A549 (cell line): ENCODE results near the gene DRC3. TPM values are rescaled to one million over a fixed set of nuclear protein-coding genes. Genes with fewer than 3 reads are reported as not detected.

Experiments
- ATAC-seq, 2 experiments: fragments of 200-7000 bp in 1 of 2; fragments of >200 bp in 1 of 2; cut with Nextera tagmentation in 1 of 2; cut with Tn5 transposase in 1 of 2; 3 replicates each; pipeline versions ENCODE4 v1.8.0 to v1.9.1; 2018 to 2020; ENCODE audit warnings: mild to moderate bottlenecking in 1 of 2, moderate library complexity in 1 of 2
- CTCF ChIA-PET: fragments of 300-600 bp; sonication (Branson Sonifier 250); formaldehyde crosslinking; extraction: SDS; loops from one replicate; lab custom pipeline; 2021; ENCODE audit warnings: antibody characterized with exemption, inconsistent platforms; lab: Yijun Ruan, JAX
- POLR2A ChIA-PET: fragments of 350-600 bp; formaldehyde crosslinking; extraction: SDS; loops from one replicate; lab custom pipeline; 2021; ENCODE audit warnings: antibody characterized with exemption, inconsistent platforms; lab: Yijun Ruan, JAX
- DNase-seq, 2 experiments: peaks; one replicate each; pipeline versions ENCODE4 v3.0.0 to v3.0.0-alpha.2; 2011 to 2016; ENCODE audit warnings: low read depth in 1 of 2, low spot score in 1 of 2
- FAIRE-seq: peaks from 2 replicates; lab custom pipeline; 2011; peaks lifted over from hg19 to GRCh38; lab: Jason Lieb, UNC
- H3K27ac ChIP-seq, 2 experiments: fragments of >200 bp; sonication (Bioruptor Twin); formaldehyde crosslinking; 3 replicates each; pipeline ENCODE4 v1.5.1; 2016 to 2017
- H3K4me1 ChIP-seq: fragments of >200 bp; sonication (Bioruptor Twin); formaldehyde crosslinking; 3 replicates; pipeline ENCODE4 v1.6.1; 2016
- H3K4me2 ChIP-seq: fragments of >200 bp; sonication (Bioruptor Twin); formaldehyde crosslinking; 3 replicates; pipeline ENCODE4 v1.6.1; 2016
- H3K4me3 ChIP-seq: fragments of >200 bp; sonication (Bioruptor Twin); formaldehyde crosslinking; 3 replicates; pipeline ENCODE4 v1.5.1; 2016
- H3K9me3 ChIP-seq: fragments of >200 bp; sonication (Bioruptor Twin); formaldehyde crosslinking; 3 replicates; pipeline ENCODE4 v1.6.1; 2016
- BHLHE40 ChIP-seq: IDR thresholded peaks from 2 replicates; pipeline ENCODE4 v1.6.1; 2012; ENCODE audit warnings: low read depth, low read length, inconsistent platforms
- CBX8 ChIP-seq: fragments of 200-600 bp; sonication (generic); IDR thresholded peaks from 2 replicates; pipeline ENCODE4 v1.6.1; 2016
- CEBPB ChIP-seq, 2 experiments: fragments of >200 bp in 1 of 2; sonication (Bioruptor Twin) in 1 of 2; formaldehyde crosslinking in 1 of 2; IDR thresholded peaks; 2 replicates each; pipeline ENCODE4 v1.6.1; 2012 to 2016
- CHD2 ChIP-seq: fragments of 150-350 bp; IDR thresholded peaks from 2 replicates; pipeline ENCODE4 v1.6.1; 2014; ENCODE audit warnings: low read length; ENCODE audit not compliant: partially characterized antibody
- EHF ChIP-seq: fragments of 250-450 bp; sonication (Bioruptor Pico); IDR thresholded peaks from 2 replicates; pipeline ENCODE4 v1.5.0; 2020; ENCODE audit warnings: mild to moderate bottlenecking
- EHMT2 ChIP-seq: fragments of 200-600 bp; sonication (generic); IDR thresholded peaks from 2 replicates; pipeline ENCODE4 v1.6.1; 2016; ENCODE audit warnings: antibody characterized with exemption, low read depth, mild to moderate bottlenecking, moderate library complexity
- ESRRA ChIP-seq: fragments of 150-350 bp; IDR thresholded peaks from 2 replicates; pipeline ENCODE4 v1.6.1; 2014; ENCODE audit warnings: mild to moderate bottlenecking, low read length, borderline replicate concordance
- HDAC2 ChIP-seq: fragments of 200-600 bp; sonication (generic); IDR thresholded peaks from 2 replicates; pipeline ENCODE4 v1.6.1; 2016
- HOXB13 ChIP-seq: fragments of 250-450 bp; sonication (Bioruptor Pico); IDR thresholded peaks from 2 replicates; pipeline ENCODE4 v1.5.0; 2020; ENCODE audit warnings: low read depth, mild to moderate bottlenecking, moderate library complexity
- KDM5A ChIP-seq: fragments of 200-600 bp; sonication (generic); IDR thresholded peaks from 2 replicates; pipeline ENCODE4 v1.6.1; 2016; ENCODE audit warnings: antibody characterized with exemption, mild to moderate bottlenecking
- MAX ChIP-seq: IDR thresholded peaks from 2 replicates; pipeline ENCODE4 v1.6.1; 2012
- NFE2L2 ChIP-seq: fragments of 150-350 bp; conservative IDR thresholded peaks from 2 replicates; pipeline ENCODE4 v1.6.1; 2014; ENCODE audit warnings: low read length
- NPAS2 ChIP-seq: fragments of 250-450 bp; sonication (Bioruptor Pico); IDR thresholded peaks from 2 replicates; pipeline ENCODE4 v1.8.0; 2022; ENCODE audit warnings: mild to moderate bottlenecking, moderate library complexity, borderline replicate concordance
- RARB ChIP-seq: fragments of 250-450 bp; sonication (Bioruptor Pico); IDR thresholded peaks from 2 replicates; pipeline ENCODE4 v1.8.0; 2021; ENCODE audit warnings: mild to moderate bottlenecking, moderate library complexity
- RFX5 ChIP-seq: fragments of 450-650 bp; IDR thresholded peaks from 2 replicates; pipeline ENCODE4 v1.7.1; 2014; ENCODE audit warnings: antibody characterized with exemption, mild to moderate bottlenecking, moderate library complexity
- RNF2 ChIP-seq: fragments of 200-600 bp; sonication (generic); IDR thresholded peaks from 2 replicates; pipeline ENCODE4 v1.6.1; 2016; ENCODE audit warnings: low read depth, mild to moderate bottlenecking, antibody characterized with exemption, moderate library complexity, borderline replicate concordance
- SMC3 ChIP-seq: fragments of >200 bp; sonication (Bioruptor Twin); formaldehyde crosslinking; IDR thresholded peaks from 3 replicates; pipeline ENCODE4 v1.6.1; 2018; ENCODE audit warnings: inconsistent platforms
- ZFP36 ChIP-seq: fragments of 450-650 bp; IDR thresholded peaks from 2 replicates; pipeline ENCODE4 v1.6.1; 2014; ENCODE audit warnings: borderline replicate concordance; ENCODE audit not compliant: partially characterized antibody
- ZNF302 ChIP-seq: fragments of 250-450 bp; sonication (Bioruptor Pico); IDR thresholded peaks from 2 replicates; pipeline ENCODE4 v1.9.0; 2021; ENCODE audit warnings: inconsistent platforms, mild to moderate bottlenecking, moderate library complexity
- ZSCAN20 ChIP-seq: fragments of 250-450 bp; sonication (Bioruptor Pico); IDR thresholded peaks from 2 replicates; pipeline ENCODE4 v1.8.0; 2022; ENCODE audit warnings: mild to moderate bottlenecking, moderate library complexity
- WGBS: methylation state at CpG from one replicate; pipeline ENCODE4 v1.1.6; 2017; ENCODE audit errors: missing lambda C conversion rate; 5-methylcytosine and 5-hydroxymethylcytosine counted together
- polyA minus RNA-seq: library from RNA; depleted of rRNA, polyadenylated mRNA; stranded (reverse); fragments of >200 nt; gene quantifications from 2 replicates; pipeline ENCODE4 v1.2.3, GENCODE V29; 2011; rRNA and poly(A)+ RNA removed
- polyA plus RNA-seq, 4 experiments: library from polyadenylated mRNA; depleted of rRNA in 3 of 4; stranded (reverse); fragments of >200 nt; fragmentation: RNase III in 1 of 4; extraction: RNeasy Plus Mini Kit Qiagen cat#74134 plus additional on column Dnase treatment in 1 of 4; gene quantifications; 2 replicates in 3 of 4; 3 replicates in 1 of 4; pipeline ENCODE4 v1.2.3, GENCODE V29; 2011 to 2017
- TF ChIP-seq, protein P1 (sequence below): fragments of 450-650 bp; IDR thresholded peaks from 2 replicates; pipeline ENCODE4 v1.6.1; 2014; ENCODE audit warnings: antibody characterized with exemption
- TF ChIP-seq, protein P2 (sequence below): fragments of >200 bp; sonication (Bioruptor Twin); formaldehyde crosslinking; IDR thresholded peaks from 3 replicates; pipeline ENCODE4 v1.6.1; 2016
- TF ChIP-seq, protein P3 (sequence below): fragments of 200-600 bp; sonication (generic); IDR thresholded peaks from 2 replicates; pipeline ENCODE4 v1.6.1; 2016; ENCODE audit warnings: antibody characterized with exemption, mild to moderate bottlenecking, moderate library complexity
- TF ChIP-seq, protein P4 (sequence below): fragments of >200 bp; sonication (Bioruptor Twin); formaldehyde crosslinking; IDR thresholded peaks from 3 replicates; pipeline ENCODE4 v1.5.1; 2016
- TF ChIP-seq, protein P5 (sequence below): fragments of 250-450 bp; sonication (Bioruptor Pico); IDR thresholded peaks from 2 replicates; pipeline ENCODE4 v1.5.0; 2020; ENCODE audit warnings: low read depth, mild to moderate bottlenecking, moderate library complexity
- TF ChIP-seq, protein P6 (sequence below): IDR thresholded peaks from 2 replicates; pipeline ENCODE4 v1.6.1; 2012

Gene DRC3, protein sequence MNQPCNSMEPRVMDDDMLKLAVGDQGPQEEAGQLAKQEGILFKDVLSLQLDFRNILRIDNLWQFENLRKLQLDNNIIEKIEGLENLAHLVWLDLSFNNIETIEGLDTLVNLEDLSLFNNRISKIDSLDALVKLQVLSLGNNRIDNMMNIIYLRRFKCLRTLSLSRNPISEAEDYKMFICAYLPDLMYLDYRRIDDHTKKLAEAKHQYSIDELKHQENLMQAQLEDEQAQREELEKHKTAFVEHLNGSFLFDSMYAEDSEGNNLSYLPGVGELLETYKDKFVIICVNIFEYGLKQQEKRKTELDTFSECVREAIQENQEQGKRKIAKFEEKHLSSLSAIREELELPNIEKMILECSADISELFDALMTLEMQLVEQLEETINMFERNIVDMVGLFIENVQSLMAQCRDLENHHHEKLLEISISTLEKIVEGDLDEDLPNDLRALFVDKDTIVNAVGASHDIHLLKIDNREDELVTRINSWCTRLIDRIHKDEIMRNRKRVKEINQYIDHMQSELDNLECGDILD
- polyA plus RNA-seq (2011; rRNA removed), result 2.9 and 3.1 TPM in 2 replicates
- 1.9 and 2.1 TPM in 2 replicates for polyA plus RNA-seq (2012; cell fraction: cytosol; rRNA removed)
- polyA plus RNA-seq (2012; cell fraction: nucleus; rRNA removed), result 6.5 and 8.3 TPM in 2 replicates
- 1.9 to 2.9 TPM (median 2.2 TPM) in 3 replicates for polyA plus RNA-seq (2017; fragmentation: RNase III; extraction: RNeasy Plus Mini Kit Qiagen cat#74134 plus additional on column Dnase treatment)
- polyA minus RNA-seq, result 3.1 and 5.5 TPM in 2 replicates

DNA sequence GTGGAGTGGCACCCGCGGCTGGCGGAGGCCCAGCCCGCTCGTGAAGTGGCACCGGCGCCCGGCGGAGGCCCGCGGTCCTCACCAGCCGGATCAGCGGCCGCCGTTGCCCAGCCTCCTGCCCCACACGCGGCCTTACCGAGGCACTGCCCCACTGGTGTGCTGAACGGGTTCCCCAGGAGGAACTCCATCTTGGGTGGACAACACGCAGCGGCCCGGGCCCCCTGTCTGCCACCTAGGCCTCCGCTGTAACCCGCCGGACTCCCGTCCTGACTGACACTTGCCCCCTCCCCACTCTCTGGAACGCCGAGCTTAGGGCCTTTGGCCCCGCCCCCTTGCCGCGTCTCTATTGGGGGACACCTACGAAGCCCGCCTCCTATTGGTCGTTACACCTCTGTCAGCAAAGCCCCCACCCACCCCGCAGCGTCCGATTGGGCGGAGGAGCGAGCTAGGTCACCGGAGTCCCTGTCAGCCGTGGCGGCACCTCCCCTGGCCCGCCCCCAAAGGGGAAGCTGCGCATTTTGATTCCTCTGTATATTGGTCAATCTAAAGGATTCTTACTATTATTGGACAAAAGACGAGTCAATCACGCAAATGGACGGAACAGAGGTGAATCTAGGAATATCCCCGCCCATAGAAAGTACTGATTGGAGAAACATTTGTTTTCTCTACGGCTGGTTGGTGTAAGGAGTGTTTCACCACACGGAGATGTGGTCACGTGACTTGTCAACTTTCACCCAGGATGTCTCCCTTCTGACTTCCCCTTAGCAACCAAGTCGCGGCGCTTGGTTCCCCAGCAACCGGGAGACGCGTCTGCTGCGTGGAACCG is at the start of gene DRC3, which contains the start of gene TOM1L2:
Gene DRC3, plus strand, starts transcription at position 737 of the 826 bp plus-strand sequence. CDS start 4,737 bp downstream, outside the sequence.
Gene TOM1L2, minus strand, starts transcription at position 275 of the 826 bp plus-strand sequence. Its CDS starts 87 bp downstream, at position 188.
- peaks cover 25% of the 10 kb centered on the region for H3K4me1 ChIP-seq
- POLR2A ChIA-PET, result interaction anchor here (0.9 to 1.1 kb wide), 6 partner anchors 11 to 136 kb away, joined by 3 to 20 read pairs (median 6); partner anchors contain the start of gene SREBF1
- H3K9me3 ChIP-seq, result no peaks in the 10 kb centered on the region
- peak within 1 kb of the TSS; percentile 69 for H3K4me3 ChIP-seq
- under 1% methylated on average over 41 of the region's 59 CpGs for WGBS
- FAIRE-seq (peak; percentile 100), DNase-seq (peak; percentile 100), ATAC-seq (peak; percentile 93 to 96)
- H3K27ac ChIP-seq, result peak within 1 kb of the TSS; percentile 68 to 88
- peak within 1 kb of the TSS; percentile 96 for H3K4me2 ChIP-seq
- CTCF ChIA-PET, result interaction anchor here (0.8 to 7.4 kb wide), 13 partner anchors 10 to 172 kb away, joined by 3 to 51 read pairs (median 4); no protein-coding TSS in a partner anchor
- TF ChIP-seq, protein P1, sequence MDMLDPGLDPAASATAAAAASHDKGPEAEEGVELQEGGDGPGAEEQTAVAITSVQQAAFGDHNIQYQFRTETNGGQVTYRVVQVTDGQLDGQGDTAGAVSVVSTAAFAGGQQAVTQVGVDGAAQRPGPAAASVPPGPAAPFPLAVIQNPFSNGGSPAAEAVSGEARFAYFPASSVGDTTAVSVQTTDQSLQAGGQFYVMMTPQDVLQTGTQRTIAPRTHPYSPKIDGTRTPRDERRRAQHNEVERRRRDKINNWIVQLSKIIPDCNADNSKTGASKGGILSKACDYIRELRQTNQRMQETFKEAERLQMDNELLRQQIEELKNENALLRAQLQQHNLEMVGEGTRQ, result peak; percentile 99
- TF ChIP-seq NPAS2 (no peak), BHLHE40 (peak; percentile 15; the same call in 1 of the 2 replicates), CHD2 (peak; percentile 66), EHF (CRISPR knock-in tag) (no peak), KDM5A (no peak), SMC3 (0 out of 3 replicates have a peak, but pooled peaks have one; percentile 0), CBX8 (no peak), MAX (peak; percentile 32; the same call in 1 of the 2 replicates), RFX5 (peak; percentile 83), ZFP36 (no peak), ZSCAN20 (no peak), CEBPB (IDR thresholded peaks at IDR 0.05) (peak; percentile 64 to 80; a peak in 3 of 4 replicates), HOXB13 (CRISPR knock-in tag) (no peak), EHMT2 (no peak), NFE2L2 (no peak), ZNF302 (CRISPR knock-in tag) (no peak), RNF2 (no peak), RARB (CRISPR knock-in tag) (no peak), HDAC2 (no peak), ESRRA (no peak)
- TF ChIP-seq, protein P2, sequence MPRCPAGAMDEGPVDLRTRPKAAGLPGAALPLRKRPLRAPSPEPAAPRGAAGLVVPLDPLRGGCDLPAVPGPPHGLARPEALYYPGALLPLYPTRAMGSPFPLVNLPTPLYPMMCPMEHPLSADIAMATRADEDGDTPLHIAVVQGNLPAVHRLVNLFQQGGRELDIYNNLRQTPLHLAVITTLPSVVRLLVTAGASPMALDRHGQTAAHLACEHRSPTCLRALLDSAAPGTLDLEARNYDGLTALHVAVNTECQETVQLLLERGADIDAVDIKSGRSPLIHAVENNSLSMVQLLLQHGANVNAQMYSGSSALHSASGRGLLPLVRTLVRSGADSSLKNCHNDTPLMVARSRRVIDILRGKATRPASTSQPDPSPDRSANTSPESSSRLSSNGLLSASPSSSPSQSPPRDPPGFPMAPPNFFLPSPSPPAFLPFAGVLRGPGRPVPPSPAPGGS, result no peak
- TF ChIP-seq, protein P3, sequence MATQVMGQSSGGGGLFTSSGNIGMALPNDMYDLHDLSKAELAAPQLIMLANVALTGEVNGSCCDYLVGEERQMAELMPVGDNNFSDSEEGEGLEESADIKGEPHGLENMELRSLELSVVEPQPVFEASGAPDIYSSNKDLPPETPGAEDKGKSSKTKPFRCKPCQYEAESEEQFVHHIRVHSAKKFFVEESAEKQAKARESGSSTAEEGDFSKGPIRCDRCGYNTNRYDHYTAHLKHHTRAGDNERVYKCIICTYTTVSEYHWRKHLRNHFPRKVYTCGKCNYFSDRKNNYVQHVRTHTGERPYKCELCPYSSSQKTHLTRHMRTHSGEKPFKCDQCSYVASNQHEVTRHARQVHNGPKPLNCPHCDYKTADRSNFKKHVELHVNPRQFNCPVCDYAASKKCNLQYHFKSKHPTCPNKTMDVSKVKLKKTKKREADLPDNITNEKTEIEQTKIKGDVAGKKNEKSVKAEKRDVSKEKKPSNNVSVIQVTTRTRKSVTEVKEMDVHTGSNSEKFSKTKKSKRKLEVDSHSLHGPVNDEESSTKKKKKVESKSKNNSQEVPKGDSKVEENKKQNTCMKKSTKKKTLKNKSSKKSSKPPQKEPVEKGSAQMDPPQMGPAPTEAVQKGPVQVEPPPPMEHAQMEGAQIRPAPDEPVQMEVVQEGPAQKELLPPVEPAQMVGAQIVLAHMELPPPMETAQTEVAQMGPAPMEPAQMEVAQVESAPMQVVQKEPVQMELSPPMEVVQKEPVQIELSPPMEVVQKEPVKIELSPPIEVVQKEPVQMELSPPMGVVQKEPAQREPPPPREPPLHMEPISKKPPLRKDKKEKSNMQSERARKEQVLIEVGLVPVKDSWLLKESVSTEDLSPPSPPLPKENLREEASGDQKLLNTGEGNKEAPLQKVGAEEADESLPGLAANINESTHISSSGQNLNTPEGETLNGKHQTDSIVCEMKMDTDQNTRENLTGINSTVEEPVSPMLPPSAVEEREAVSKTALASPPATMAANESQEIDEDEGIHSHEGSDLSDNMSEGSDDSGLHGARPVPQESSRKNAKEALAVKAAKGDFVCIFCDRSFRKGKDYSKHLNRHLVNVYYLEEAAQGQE, result 0 out of 2 replicates have a peak, but pooled peaks have one; percentile 3
- TF ChIP-seq, protein P4, sequence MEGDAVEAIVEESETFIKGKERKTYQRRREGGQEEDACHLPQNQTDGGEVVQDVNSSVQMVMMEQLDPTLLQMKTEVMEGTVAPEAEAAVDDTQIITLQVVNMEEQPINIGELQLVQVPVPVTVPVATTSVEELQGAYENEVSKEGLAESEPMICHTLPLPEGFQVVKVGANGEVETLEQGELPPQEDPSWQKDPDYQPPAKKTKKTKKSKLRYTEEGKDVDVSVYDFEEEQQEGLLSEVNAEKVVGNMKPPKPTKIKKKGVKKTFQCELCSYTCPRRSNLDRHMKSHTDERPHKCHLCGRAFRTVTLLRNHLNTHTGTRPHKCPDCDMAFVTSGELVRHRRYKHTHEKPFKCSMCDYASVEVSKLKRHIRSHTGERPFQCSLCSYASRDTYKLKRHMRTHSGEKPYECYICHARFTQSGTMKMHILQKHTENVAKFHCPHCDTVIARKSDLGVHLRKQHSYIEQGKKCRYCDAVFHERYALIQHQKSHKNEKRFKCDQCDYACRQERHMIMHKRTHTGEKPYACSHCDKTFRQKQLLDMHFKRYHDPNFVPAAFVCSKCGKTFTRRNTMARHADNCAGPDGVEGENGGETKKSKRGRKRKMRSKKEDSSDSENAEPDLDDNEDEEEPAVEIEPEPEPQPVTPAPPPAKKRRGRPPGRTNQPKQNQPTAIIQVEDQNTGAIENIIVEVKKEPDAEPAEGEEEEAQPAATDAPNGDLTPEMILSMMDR, result no peak
- TF ChIP-seq, protein P5, sequence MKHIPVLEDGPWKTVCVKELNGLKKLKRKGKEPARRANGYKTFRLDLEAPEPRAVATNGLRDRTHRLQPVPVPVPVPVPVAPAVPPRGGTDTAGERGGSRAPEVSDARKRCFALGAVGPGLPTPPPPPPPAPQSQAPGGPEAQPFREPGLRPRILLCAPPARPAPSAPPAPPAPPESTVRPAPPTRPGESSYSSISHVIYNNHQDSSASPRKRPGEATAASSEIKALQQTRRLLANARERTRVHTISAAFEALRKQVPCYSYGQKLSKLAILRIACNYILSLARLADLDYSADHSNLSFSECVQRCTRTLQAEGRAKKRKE (CRISPR knock-in tag), result no peak
- TF ChIP-seq, protein P6, sequence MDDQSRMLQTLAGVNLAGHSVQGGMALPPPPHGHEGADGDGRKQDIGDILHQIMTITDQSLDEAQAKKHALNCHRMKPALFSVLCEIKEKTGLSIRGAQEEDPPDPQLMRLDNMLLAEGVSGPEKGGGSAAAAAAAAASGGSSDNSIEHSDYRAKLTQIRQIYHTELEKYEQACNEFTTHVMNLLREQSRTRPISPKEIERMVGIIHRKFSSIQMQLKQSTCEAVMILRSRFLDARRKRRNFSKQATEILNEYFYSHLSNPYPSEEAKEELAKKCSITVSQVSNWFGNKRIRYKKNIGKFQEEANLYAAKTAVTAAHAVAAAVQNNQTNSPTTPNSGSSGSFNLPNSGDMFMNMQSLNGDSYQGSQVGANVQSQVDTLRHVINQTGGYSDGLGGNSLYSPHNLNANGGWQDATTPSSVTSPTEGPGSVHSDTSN, result peak; percentile 100
